OCI-LY7 (cell line): ENCODE data around the gene PER3. TPM values are rescaled to one million over a fixed set of nuclear protein-coding genes. Genes with fewer than 3 reads are reported as not detected.

Source experiments
- BruUV-seq: library from RNA; stranded (reverse); fragments of 400-500 nt; replicated peaks from 2 replicates; lab custom pipeline; 2021; lab: Mats Ljungman, UMichigan
- CTCF ChIA-PET: fragments of 300-600 bp; sonication (Branson Sonifier 250); formaldehyde crosslinking; loops from one replicate; lab custom pipeline; 2022; ENCODE audit warnings: antibody characterized with exemption; ENCODE audit not compliant: unreplicated experiment; lab: Charles Lee
- POLR2A ChIA-PET: fragments of 300-600 bp; sonication (Branson Sonifier 250); formaldehyde crosslinking; loops from one replicate; lab custom pipeline; 2022; ENCODE audit warnings: antibody characterized with exemption; lab: Charles Lee
- DNase-seq: peaks from one replicate; pipeline ENCODE4 v3.0.0-alpha.2; 2015; ENCODE audit warnings: low spot score
- H2AFZ ChIP-seq: fragments of 200-600 bp; sonication (generic), shearing (Covaris generic); 2 replicates; pipeline ENCODE4 v1.6.1; 2014; ENCODE audit warnings: mild to moderate bottlenecking, antibody characterized with exemption, low read length, moderate library complexity
- H3K27ac ChIP-seq: fragments of 200-600 bp; sonication (generic); 2 replicates; pipeline ENCODE4 v1.5.1; 2014; ENCODE audit warnings: mixed run types, low read depth, mild to moderate bottlenecking, moderate library complexity, low read length, inconsistent platforms; ENCODE audit not compliant: poor library complexity, severe bottlenecking
- H3K36me3 ChIP-seq: fragments of 200-600 bp; sonication (generic); 2 replicates; pipeline ENCODE4 v1.6.1; 2014; ENCODE audit warnings: mild to moderate bottlenecking, antibody characterized with exemption, low read length, moderate library complexity, mixed read lengths; ENCODE audit not compliant: insufficient read depth
- H3K4me1 ChIP-seq: fragments of 200-600 bp; sonication (generic); 2 replicates; pipeline ENCODE4 v1.5.1; 2014; ENCODE audit warnings: mild to moderate bottlenecking, low read length; ENCODE audit not compliant: insufficient read depth, poor library complexity, severe bottlenecking
- H3K4me2 ChIP-seq: fragments of 200-600 bp; sonication (generic); 2 replicates; pipeline ENCODE4 v1.6.1; 2014; ENCODE audit warnings: mild to moderate bottlenecking, low read length
- H3K4me3 ChIP-seq: fragments of 200-600 bp; sonication (generic); 2 replicates; pipeline ENCODE4 v1.5.1; 2014; ENCODE audit warnings: mild to moderate bottlenecking, low read depth, low read length; ENCODE audit not compliant: poor library complexity, severe bottlenecking
- H3K79me2 ChIP-seq: fragments of 200-600 bp; sonication (generic); 2 replicates; pipeline ENCODE4 v1.6.1; 2016; ENCODE audit warnings: low read depth, mild to moderate bottlenecking, low read length, moderate library complexity, mixed read lengths; ENCODE audit not compliant: insufficient read depth
- H3K9me2 ChIP-seq: fragments of 200-600 bp; sonication (generic); 2 replicates; pipeline ENCODE4 v1.6.1; 2016; ENCODE audit warnings: mild to moderate bottlenecking, low read length, mixed read lengths; ENCODE audit not compliant: insufficient read depth
- H3K9me3 ChIP-seq: fragments of 200-600 bp; sonication (generic); 2 replicates; pipeline ENCODE4 v1.6.1; 2014; ENCODE audit warnings: mild to moderate bottlenecking, mixed run types, low read length, mixed read lengths
- H4K20me1 ChIP-seq: fragments of 200-600 bp; sonication (generic); 2 replicates; pipeline ENCODE4 v1.6.1; 2014; ENCODE audit warnings: mild to moderate bottlenecking, antibody characterized with exemption, low read length, moderate library complexity, mixed read lengths; ENCODE audit not compliant: insufficient read depth
- CTCF ChIP-seq: fragments of 200-600 bp; sonication (generic); conservative IDR thresholded peaks from 2 replicates; pipeline ENCODE4 v1.5.1; 2014; ENCODE audit warnings: mild to moderate bottlenecking, antibody characterized with exemption, low read length, moderate library complexity, mixed read lengths
- EZH2phosphoT487 ChIP-seq: fragments of 200-600 bp; sonication (generic); IDR thresholded peaks from 2 replicates; pipeline ENCODE4 v1.6.1; 2018; ENCODE audit warnings: low read depth, borderline replicate concordance, mild to moderate bottlenecking, mixed run types, antibody characterized with exemption, low read length, moderate library complexity, mixed read lengths
- intact Hi-C: fragments of 100-400 bp; cut with micrococcal nuclease; formaldehyde crosslinking; loops from one replicate; pipeline ENCODE4 v1.10.0; 2022; ENCODE audit not compliant: unreplicated experiment
- total RNA-seq, 2 experiments: library from RNA; depleted of rRNA in 1 of 2; stranded (reverse); fragments of >200 nt in 1 of 2; shearing (Covaris generic) in 1 of 2; gene quantifications; 2 replicates each; pipeline ENCODE4 v1.2.3, GENCODE V29; 2014 to 2022

Gene PER3
- total RNA-seq, 2 experiments from 2014 or later, result 9.0 to 13.1 TPM

- DNase-seq, result no peak
- Histone ChIP-seq H3K79me2 (no peaks in the 10 kb centered on the region), H4K20me1 (no peaks in the 10 kb centered on the region), H3K9me3 (no peaks in the 10 kb centered on the region), H2AFZ (no peak overlapping the region), H3K4me3 (no peak overlapping the region), H3K36me3 (no peaks in the 10 kb centered on the region), H3K27ac (no peak overlapping the region), H3K4me2 (no peak overlapping the region), H3K4me1 (no peaks in the 10 kb centered on the region), H3K9me2 (no peaks in the 10 kb centered on the region)
- TF ChIP-seq CTCF, result no peak
- TF ChIP-seq EZH2phosphoT487, result no peak
- ChIA-PET POLR2A (no interaction called here), CTCF (no interaction called here)
- intact Hi-C loops, result no loop called here
- no TSS peak for BruUV-seq
Observed at GRCh38 chr1:7805460-7805859, 21.4 kb downstream of the PER3 start.

- H3K9me2 ChIP-seq, result no peaks in the 10 kb centered on the region
- H4K20me1 ChIP-seq, result no peaks in the 10 kb centered on the region
- no peaks in the 10 kb centered on the region for H3K4me1 ChIP-seq
- intact Hi-C loops, result loop anchor here (2.0 kb wide), 1 partner anchor 94 kb away; no protein-coding TSS in a partner anchor
- no peaks in the 10 kb centered on the region for H3K79me2 ChIP-seq
- ChIA-PET POLR2A (no interaction called here), CTCF (interaction anchor here (0.7 kb wide), 1 partner anchor 19 kb away, joined by 3 read pairs; no protein-coding TSS in a partner anchor)
- H3K4me3 ChIP-seq, result no peak overlapping the region
- TF ChIP-seq CTCF (peak; percentile 82), EZH2phosphoT487 (no peak)
- BruUV-seq, result no TSS peak
- H2AFZ ChIP-seq, result no peak overlapping the region
- no peaks in the 10 kb centered on the region for H3K36me3 ChIP-seq
- H3K4me2 ChIP-seq, result no peak overlapping the region
- peak; percentile 44 for DNase-seq
- H3K9me3 ChIP-seq, result peaks cover 4% of the 10 kb centered on the region; the same call in 1 of the 2 replicates
- no peak overlapping the region for H3K27ac ChIP-seq
Observed at GRCh38 chr1:7808253-7808844, 24.3 kb downstream of the PER3 start.

GRCh38 chr1:7809742-7810141, 25.7 kb downstream of the PER3 start:
- DNase-seq, result no peak
- intact Hi-C loops, result loop anchor here (2.0 kb wide), 1 partner anchor 93 kb away; no protein-coding TSS in a partner anchor
- no peaks in the 10 kb centered on the region for H4K20me1 ChIP-seq
- ChIA-PET POLR2A (interaction anchor here (0.9 kb wide), 1 partner anchor 13 kb away, joined by 3 read pairs; no protein-coding TSS in a partner anchor), CTCF (no interaction called here)
- peaks cover 15% of the 10 kb centered on the region; the same call in 1 of the 2 replicates for H3K9me3 ChIP-seq
- H3K4me3 ChIP-seq, result no peak overlapping the region
- H3K9me2 ChIP-seq, result no peaks in the 10 kb centered on the region
- no peak for TF ChIP-seq CTCF
- TF ChIP-seq EZH2phosphoT487, result no peak
- H3K27ac ChIP-seq, result no peak overlapping the region
- H2AFZ ChIP-seq, result no peak overlapping the region
- no peak overlapping the region for H3K4me2 ChIP-seq
- H3K4me1 ChIP-seq, result no peaks in the 10 kb centered on the region
- no TSS peak for BruUV-seq
- H3K79me2 ChIP-seq, result no peaks in the 10 kb centered on the region
- no peaks in the 10 kb centered on the region for H3K36me3 ChIP-seq
